ENCODE data around the gene ITGA1.

- TF ChIP-seq POLR2A (IDR thresholded peaks at IDR 0.05; ENCODE audit: low read depth) (no peak), CTCF (IDR thresholded peaks at IDR 0.05) (no peak)
Measured at GRCh38 chr5:53002491-53002890, 214.8 kb downstream of the ITGA1 start.
